AG04450 (cell line): ENCODE results near the gene GNG3. TPM values are rescaled to one million over a fixed set of nuclear protein-coding genes. Genes with fewer than 3 reads are reported as not detected.

ENCODE experiments used
- CTCF ChIA-PET: fragments of 300-600, 350-600 bp; formaldehyde crosslinking; extraction: SDS; loops from one replicate; lab custom pipeline; 2022; ENCODE audit warnings: antibody characterized with exemption, inconsistent platforms; lab: Charles Lee
- POLR2A ChIA-PET: fragments of 350-600 bp; formaldehyde crosslinking; extraction: SDS; loops from one replicate; lab custom pipeline; 2021; ENCODE audit warnings: antibody characterized with exemption, inconsistent platforms; lab: Yijun Ruan, JAX
- DNase-seq: peaks from one replicate; pipeline ENCODE4 v3.0.0-alpha.2; 2011; ENCODE audit warnings: low read depth, low spot score
- H3K27ac ChIP-seq: one replicate; pipeline ENCODE4 v1.5.1; 2012; ENCODE audit warnings: low read depth, low read length, control low read depth
- H3K27me3 ChIP-seq: one replicate; pipeline ENCODE4 v1.6.0; 2012; ENCODE audit warnings: low read length; ENCODE audit not compliant: control insufficient read depth, insufficient read depth
- H3K4me3 ChIP-seq: 2 replicates; pipeline ENCODE4 v1.5.1; 2011; ENCODE audit warnings: mild to moderate bottlenecking, low read depth, low read length, control low read depth
- H3K9me3 ChIP-seq: 2 replicates; pipeline ENCODE4 v1.5.1; 2012; ENCODE audit warnings: low read length; ENCODE audit not compliant: control insufficient read depth, insufficient read depth
- polyA minus RNA-seq: library from RNA; depleted of rRNA, polyadenylated mRNA; stranded (reverse); fragments of >200 nt; gene quantifications from 2 replicates; pipeline ENCODE4 v1.2.3, GENCODE V29; 2011; rRNA and poly(A)+ RNA removed
- polyA plus RNA-seq: library from polyadenylated mRNA; depleted of rRNA; stranded (reverse); fragments of >200 nt; gene quantifications from 2 replicates; pipeline ENCODE4 v1.2.3, GENCODE V29; 2011; rRNA removed
- TF ChIP-seq, protein P1 (sequence below): IDR thresholded peaks from 2 replicates; pipeline ENCODE4 v1.5.1; 2011; ENCODE audit warnings: low read depth, low read length, control low read depth, inconsistent platforms

Gene GNG3
- polyA plus RNA-seq (0.11 TPM in 1 of 2 replicates, not detected in the other), polyA minus RNA-seq (not detected in 2 replicates)

DNA sequence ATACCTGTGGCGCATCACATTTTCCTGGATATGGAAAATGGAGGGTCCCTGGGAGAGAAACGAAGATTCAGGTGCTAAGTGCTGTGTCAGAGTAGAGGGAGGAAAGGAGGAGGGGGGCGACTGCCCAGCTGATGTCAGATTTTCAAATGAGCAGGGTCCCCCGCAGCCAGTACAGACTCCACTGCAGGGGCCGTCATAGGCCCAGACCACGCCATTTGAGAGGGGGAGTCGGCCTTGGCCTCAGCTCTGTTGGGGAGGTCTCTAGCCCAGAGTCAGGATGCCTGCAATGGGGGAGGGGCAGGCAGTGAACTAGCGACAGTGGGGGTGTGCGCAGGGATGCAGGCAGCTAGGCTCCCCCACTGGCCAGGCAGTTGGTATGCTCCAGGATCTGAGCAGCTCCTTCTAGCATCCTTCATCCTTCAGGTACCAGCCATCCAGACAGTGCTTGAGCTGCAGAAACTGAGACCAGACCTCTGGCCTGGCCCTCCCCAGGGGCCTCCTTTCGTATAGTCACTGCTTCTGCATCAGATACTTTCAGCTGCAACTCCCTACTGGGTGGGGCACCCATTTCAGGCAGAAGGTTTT lies at the start of gene GNG3, which contains the start of gene BSCL2:
Gene GNG3, plus strand, starts transcription at position 400 of the 585 bp plus-strand sequence. CDS start 620 bp downstream, outside the sequence.
Gene BSCL2, minus strand, starts transcription at position 148 of the 585 bp plus-strand sequence. CDS start 229 bp downstream, outside the sequence.
- peak within 1 kb of the TSS; percentile 52 for H3K4me3 ChIP-seq
- no peaks in the 10 kb centered on the region for H3K27me3 ChIP-seq
- no peak for DNase-seq
- TF ChIP-seq, protein P1, sequence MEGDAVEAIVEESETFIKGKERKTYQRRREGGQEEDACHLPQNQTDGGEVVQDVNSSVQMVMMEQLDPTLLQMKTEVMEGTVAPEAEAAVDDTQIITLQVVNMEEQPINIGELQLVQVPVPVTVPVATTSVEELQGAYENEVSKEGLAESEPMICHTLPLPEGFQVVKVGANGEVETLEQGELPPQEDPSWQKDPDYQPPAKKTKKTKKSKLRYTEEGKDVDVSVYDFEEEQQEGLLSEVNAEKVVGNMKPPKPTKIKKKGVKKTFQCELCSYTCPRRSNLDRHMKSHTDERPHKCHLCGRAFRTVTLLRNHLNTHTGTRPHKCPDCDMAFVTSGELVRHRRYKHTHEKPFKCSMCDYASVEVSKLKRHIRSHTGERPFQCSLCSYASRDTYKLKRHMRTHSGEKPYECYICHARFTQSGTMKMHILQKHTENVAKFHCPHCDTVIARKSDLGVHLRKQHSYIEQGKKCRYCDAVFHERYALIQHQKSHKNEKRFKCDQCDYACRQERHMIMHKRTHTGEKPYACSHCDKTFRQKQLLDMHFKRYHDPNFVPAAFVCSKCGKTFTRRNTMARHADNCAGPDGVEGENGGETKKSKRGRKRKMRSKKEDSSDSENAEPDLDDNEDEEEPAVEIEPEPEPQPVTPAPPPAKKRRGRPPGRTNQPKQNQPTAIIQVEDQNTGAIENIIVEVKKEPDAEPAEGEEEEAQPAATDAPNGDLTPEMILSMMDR, result no peak
- H3K27ac ChIP-seq, result peak within 1 kb of the TSS; percentile 21
- ChIA-PET POLR2A (interaction anchor here (1.2 to 1.4 kb wide), 3 partner anchors 28 to 134 kb away, joined by 3 to 5 read pairs (median 4); no protein-coding TSS in a partner anchor), CTCF (no interaction called here)
- no peaks in the 10 kb centered on the region for H3K9me3 ChIP-seq

DNA sequence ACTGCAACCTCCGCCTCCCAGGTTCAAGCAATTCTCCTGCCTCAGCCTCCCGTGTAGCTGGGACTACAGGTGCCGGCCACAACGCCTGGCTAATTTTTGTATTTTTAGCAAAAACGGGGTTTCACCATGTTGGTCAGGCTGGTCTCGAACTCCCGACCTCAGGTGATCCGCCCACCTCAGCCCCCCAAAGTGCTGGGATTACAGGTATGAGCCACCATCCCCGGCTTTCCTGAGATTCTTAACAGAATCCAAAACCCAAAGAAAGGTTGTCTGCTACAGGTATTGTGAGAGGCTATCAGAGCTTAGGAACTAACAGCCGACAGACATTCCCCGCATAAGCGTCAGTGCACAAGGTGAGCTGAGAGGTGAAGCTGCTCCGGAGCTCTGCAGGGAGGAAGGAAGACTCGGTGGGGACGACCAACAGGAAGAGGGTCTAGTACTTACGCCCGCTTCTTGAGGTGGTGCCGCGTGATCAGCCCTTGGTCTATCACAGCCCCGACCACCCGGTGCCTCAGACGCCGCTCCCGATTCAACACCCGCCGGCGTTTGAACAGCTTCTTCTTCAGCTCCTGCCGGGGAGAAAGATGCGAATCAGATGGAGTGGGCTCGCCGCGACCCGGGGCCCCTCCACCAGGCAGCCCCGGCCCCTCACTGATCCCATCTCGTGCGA lies 42.9 kb upstream of the GNG3 start:
- TF ChIP-seq, protein P1, result no peak
- ChIA-PET POLR2A (interaction anchor here (0.5 to 4.2 kb wide), 50 partner anchors 10 to 850 kb away, joined by 3 to 150 read pairs (median 6); partner anchors contain the start of genes B3GAT3, EEF1G, EML3 and GANAB), CTCF (interaction anchor here (0.7 to 1.8 kb wide), 5 partner anchors 9 to 53 kb away, joined by 3 to 5 read pairs (median 3); partner anchors contain the start of gene GANAB)
- Histone ChIP-seq H3K27ac (peak overlapping the region; percentile 77), H3K27me3 (no peaks in the 10 kb centered on the region), H3K9me3 (peaks cover 4% of the 10 kb centered on the region; the same call in 1 of the 2 replicates), H3K4me3 (peak overlapping the region; percentile 96)
- DNase-seq, result no peak

DNA sequence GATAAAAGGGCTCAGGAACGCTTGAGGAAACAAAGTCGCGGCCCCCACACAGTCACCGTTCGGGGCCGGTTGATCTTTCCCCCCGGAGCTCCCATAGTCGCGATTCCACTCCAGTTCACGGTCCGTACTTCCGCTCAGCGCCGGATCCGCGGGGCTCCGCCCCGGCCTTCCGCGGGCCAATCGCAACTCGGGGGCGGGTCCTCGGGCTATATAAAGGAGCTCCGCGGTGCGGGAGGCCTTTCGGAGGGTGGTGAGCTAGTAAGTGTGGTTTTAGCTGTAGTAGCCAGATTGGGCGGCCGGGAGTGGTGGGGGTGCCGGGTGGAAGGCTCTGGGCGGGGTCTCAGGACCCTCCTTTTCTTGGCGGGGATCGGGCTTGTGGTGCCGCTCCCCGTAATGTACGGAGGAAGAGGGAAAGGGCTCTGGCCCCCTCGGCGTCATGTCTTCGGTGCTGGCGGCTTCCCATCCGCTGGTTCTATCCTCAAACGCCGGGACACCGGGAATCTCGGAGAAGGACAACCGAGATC lies 42.3 kb upstream of the GNG3 start, which contains the start of the genes C11orf98 and CSKMT:
Gene C11orf98, minus strand, starts transcription at position 136 of the 524 bp plus-strand sequence. Its CDS starts 41 bp downstream, at position 95.
Gene CSKMT, plus strand, starts transcription at position 238 of the 524 bp plus-strand sequence. CDS start 568 bp downstream, outside the sequence.
- peak within 1 kb of the TSS; percentile 96 for H3K4me3 ChIP-seq
- ChIA-PET POLR2A (interaction anchor here (0.8 to 4.2 kb wide), 48 partner anchors 10 to 270 kb away, joined by 3 to 150 read pairs (median 6); partner anchors contain the start of genes B3GAT3, EEF1G, EML3 and GANAB), CTCF (interaction anchor here (0.7 to 2.3 kb wide), 9 partner anchors 9 to 53 kb away, joined by 3 to 11 read pairs (median 3); partner anchors contain the start of gene GANAB)

DNA sequence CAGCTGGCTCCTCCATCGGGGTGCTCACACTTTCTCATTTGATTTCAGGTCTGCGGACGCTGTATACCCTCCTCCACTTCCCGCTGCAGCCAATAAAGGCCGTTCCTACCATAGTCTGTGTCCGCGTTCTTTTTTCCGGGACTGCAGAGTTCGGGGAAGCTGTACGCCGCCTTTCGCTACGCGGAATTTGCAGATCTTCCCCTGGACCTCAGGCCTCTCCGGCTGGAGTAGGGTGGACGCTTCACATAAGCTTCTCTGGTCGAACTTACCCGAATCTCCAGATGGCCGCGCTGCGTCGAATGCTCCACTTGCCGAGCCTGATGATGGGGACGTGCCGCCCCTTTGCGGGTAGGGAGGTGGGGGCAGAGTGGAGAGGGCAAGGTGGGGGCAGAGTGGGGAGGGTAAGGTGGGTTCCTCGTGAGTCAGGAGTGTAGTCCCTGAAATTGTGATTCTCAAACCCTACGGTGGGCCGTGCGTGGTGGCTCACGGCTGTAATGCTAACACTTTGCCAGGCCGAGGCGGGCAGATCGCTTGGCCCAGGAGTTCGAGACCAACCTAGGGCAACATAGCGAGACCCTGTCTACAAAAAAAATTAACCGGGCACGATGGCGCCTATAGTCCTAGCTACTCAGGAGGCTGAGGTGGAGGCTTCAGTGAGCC lies 41.7 kb upstream of the GNG3 start:
- H3K27ac ChIP-seq, result peak overlapping the region; percentile 90
- ChIA-PET CTCF (interaction anchor here (0.7 to 2.3 kb wide), 7 partner anchors 11 to 54 kb away, joined by 3 to 11 read pairs (median 3); partner anchors contain the start of gene GANAB), POLR2A (interaction anchor here (0.6 to 4.2 kb wide), 45 partner anchors 9 to 553 kb away, joined by 3 to 150 read pairs (median 6); partner anchors contain the start of genes B3GAT3, EEF1G, EML3 and GANAB)
- no peaks in the 10 kb centered on the region for H3K27me3 ChIP-seq
- DNase-seq, result no peak
- TF ChIP-seq, protein P1, result no peak
- H3K9me3 ChIP-seq, result peaks cover 4% of the 10 kb centered on the region; the same call in 1 of the 2 replicates
- H3K4me3 ChIP-seq, result peak overlapping the region; percentile 96

More for the DNA sequence above, 42.3 kb upstream of the GNG3 start, which contains the start of the genes C11orf98 and CSKMT:
- peak; percentile 88 for DNase-seq
- Histone ChIP-seq H3K9me3 (peaks cover 4% of the 10 kb centered on the region; the same call in 1 of the 2 replicates), H3K27ac (peak within 1 kb of the TSS; percentile 90), H3K27me3 (no peaks in the 10 kb centered on the region)
- TF ChIP-seq, protein P1, result no peak
